IMR-90 (cell line): ENCODE data around the gene CCNYL1. TPM values are rescaled to one million over a fixed set of nuclear protein-coding genes. Genes with fewer than 3 reads are reported as not detected.
A peak's percentile ranks its signal among the peaks of the same experiment; 100 is the strongest.

Experiments
- ATAC-seq: fragments of 200-7000 bp; cut with Tn5 transposase; 2 replicates; pipeline ENCODE4 v1.9.1; 2020; ENCODE audit warnings: low read depth, mild to moderate bottlenecking, moderate library complexity
- BruUV-seq: library from RNA; stranded (reverse); fragments of 400-500 nt; replicated peaks from 2 replicates; lab custom pipeline; 2021; lab: Mats Ljungman, UMichigan
- CTCF ChIA-PET: fragments of 300-600 bp; formaldehyde crosslinking; extraction: SDS; loops from one replicate; lab custom pipeline; 2021; ENCODE audit warnings: antibody characterized with exemption; lab: Yijun Ruan, JAX
- POLR2A ChIA-PET: fragments of 300-600 bp; sonication (Branson Sonifier 250); formaldehyde crosslinking; loops from one replicate; lab custom pipeline; 2022; ENCODE audit warnings: antibody characterized with exemption; ENCODE audit not compliant: unreplicated experiment; lab: Charles Lee
- DNase-seq: peaks from one replicate; pipeline ENCODE4 v3.0.0; 2013
- H2AFZ ChIP-seq: replicated peaks from 2 replicates; pipeline ENCODE3; 2013; ENCODE audit warnings: low read length, mild to moderate bottlenecking; ENCODE audit not compliant: poor library complexity
- H2AK5ac ChIP-seq: 2 replicates; pipeline ENCODE4 v1.6.1; 2013; ENCODE audit warnings: low read depth, low read length, inconsistent platforms
- H2AK9ac ChIP-seq: replicated peaks from 2 replicates; pipeline ENCODE3; 2013; ENCODE audit warnings: mild to moderate bottlenecking, low read depth, low read length, moderate library complexity; ENCODE audit not compliant: poor library complexity
- H2BK120ac ChIP-seq: 2 replicates; pipeline ENCODE4 v1.6.1; 2013; ENCODE audit warnings: low read depth, low read length, inconsistent platforms
- H2BK15ac ChIP-seq: 3 replicates; pipeline ENCODE4 v1.6.1; 2013; ENCODE audit warnings: low read depth, low read length, inconsistent platforms
- H2BK20ac ChIP-seq: 2 replicates; pipeline ENCODE4 v1.6.1; 2013; ENCODE audit warnings: low read depth, mild to moderate bottlenecking, inconsistent platforms, low read length, moderate library complexity
- H2BK5ac ChIP-seq: 2 replicates; pipeline ENCODE4 v1.6.1; 2013; ENCODE audit warnings: mild to moderate bottlenecking, low read depth, low read length, inconsistent platforms; ENCODE audit not compliant: poor library complexity, severe bottlenecking
- H3K14ac ChIP-seq: replicated peaks from 2 replicates; pipeline ENCODE4 v1.6.1; 2013; ENCODE audit warnings: low read depth, low read length, inconsistent platforms
- H3K18ac ChIP-seq: 2 replicates; pipeline ENCODE4 v1.6.1; 2013; ENCODE audit warnings: low read depth, low read length, control low read depth
- H3K23ac ChIP-seq: 2 replicates; pipeline ENCODE4 v1.6.1; 2013; ENCODE audit warnings: low read depth, low read length, inconsistent platforms
- H3K27ac ChIP-seq: 2 replicates; pipeline ENCODE4 v1.5.1; 2013; ENCODE audit warnings: mild to moderate bottlenecking, control low read depth, low read length; ENCODE audit not compliant: insufficient read depth
- H3K27me3 ChIP-seq: 2 replicates; pipeline ENCODE4 v1.6.1; 2013; ENCODE audit warnings: low read length; ENCODE audit not compliant: control insufficient read depth, insufficient read depth
- H3K36me3 ChIP-seq: 2 replicates; pipeline ENCODE4 v1.6.1; 2013; ENCODE audit warnings: low read length, mixed read lengths; ENCODE audit not compliant: control insufficient read depth, insufficient read depth
- H3K4ac ChIP-seq: 2 replicates; pipeline ENCODE4 v1.6.1; 2013; ENCODE audit warnings: low read depth, low read length, inconsistent platforms
- H3K4me1 ChIP-seq: 2 replicates; pipeline ENCODE4 v1.6.1; 2013; ENCODE audit warnings: low read length, mixed read lengths; ENCODE audit not compliant: control insufficient read depth, insufficient read depth
- H3K4me2 ChIP-seq: 2 replicates; pipeline ENCODE4 v1.6.1; 2013; ENCODE audit warnings: low read depth, mild to moderate bottlenecking, control low read depth, low read length, moderate library complexity
- H3K4me3 ChIP-seq: 2 replicates; pipeline ENCODE4 v1.5.1; 2013; ENCODE audit warnings: low read depth, mild to moderate bottlenecking, control low read depth, low read length, moderate library complexity; ENCODE audit not compliant: insufficient read depth
- H3K56ac ChIP-seq: 2 replicates; pipeline ENCODE4 v1.6.1; 2013; ENCODE audit warnings: low read length, inconsistent platforms; ENCODE audit not compliant: insufficient read depth; ENCODE audit errors: extremely low read depth
- H3K79me1 ChIP-seq, 2 experiments: 2 replicates each; pipeline ENCODE4 v1.6.1; 2013; ENCODE audit warnings: low read length in 2 of 2, inconsistent platforms in 1 of 2, low read depth in 1 of 2
- H3K9ac ChIP-seq: 2 replicates; pipeline ENCODE4 v1.6.1; 2013; ENCODE audit warnings: low read depth, low read length, control low read depth
- H3K9me1 ChIP-seq: 2 replicates; pipeline ENCODE4 v1.6.1; 2013; ENCODE audit warnings: low read length, inconsistent platforms; ENCODE audit not compliant: insufficient read depth
- H3K9me3 ChIP-seq: 2 replicates; pipeline ENCODE4 v1.6.1; 2013; ENCODE audit warnings: low read length; ENCODE audit not compliant: control insufficient read depth, insufficient read depth
- H4K20me1 ChIP-seq: 2 replicates; pipeline ENCODE4 v1.6.1; 2013; ENCODE audit warnings: low read length, inconsistent platforms; ENCODE audit not compliant: insufficient read depth
- H4K5ac ChIP-seq: 2 replicates; pipeline ENCODE4 v1.6.1; 2013; ENCODE audit warnings: mild to moderate bottlenecking, low read depth, low read length, control low read depth
- H4K8ac ChIP-seq, 2 experiments: 2 replicates each; pipeline ENCODE4 v1.6.1; 2013; ENCODE audit warnings: low read depth in 2 of 2, low read length in 2 of 2, control low read depth in 1 of 2, inconsistent platforms in 1 of 2
- H4K91ac ChIP-seq: 2 replicates; pipeline ENCODE4 v1.6.1; 2013; ENCODE audit warnings: low read depth, low read length, inconsistent platforms; ENCODE audit not compliant: insufficient read depth
- BHLHE40 ChIP-seq: fragments of 150-350 bp; IDR thresholded peaks from 2 replicates; pipeline ENCODE4 v1.6.1; 2016; ENCODE audit warnings: mild to moderate bottlenecking, low read depth, low read length
- CEBPB ChIP-seq: IDR thresholded peaks from 2 replicates; pipeline ENCODE4 v1.6.1; 2012; ENCODE audit warnings: low read depth, low read length, improper control_type of control experiment
- CHD1 ChIP-seq: IDR thresholded peaks from 2 replicates; pipeline ENCODE4 v1.6.1; 2012; ENCODE audit warnings: low read depth, low read length, improper control_type of control experiment
- CTCF ChIP-seq: conservative IDR thresholded peaks from 2 replicates; pipeline ENCODE4 v1.5.1; 2012; ENCODE audit warnings: mild to moderate bottlenecking, low read depth, low read length, improper control_type of control experiment
- ELK1 ChIP-seq: fragments of 150-350 bp; IDR thresholded peaks from 2 replicates; pipeline ENCODE4 v1.6.1; 2016; ENCODE audit warnings: low read depth, mild to moderate bottlenecking, low read length, moderate library complexity, borderline replicate concordance
- FOS ChIP-seq: fragments of 150-350 bp; IDR thresholded peaks from 2 replicates; pipeline ENCODE4 v1.6.1; 2016; ENCODE audit warnings: low read depth, low read length
- MAFK ChIP-seq: IDR thresholded peaks from 2 replicates; pipeline ENCODE4 v1.6.1; 2012; ENCODE audit warnings: low read depth, low read length, improper control_type of control experiment
- MAZ ChIP-seq: IDR thresholded peaks from 2 replicates; pipeline ENCODE4 v1.6.1; 2012; ENCODE audit warnings: low read depth, mild to moderate bottlenecking, low read length, improper control_type of control experiment, moderate library complexity, borderline replicate concordance
- MXI1 ChIP-seq: IDR thresholded peaks from 2 replicates; pipeline ENCODE4 v1.6.1; 2012; ENCODE audit warnings: low read depth, mild to moderate bottlenecking, low read length, moderate library complexity, borderline replicate concordance
- NFE2L2 ChIP-seq: fragments of 150-350 bp; IDR thresholded peaks from 2 replicates; pipeline ENCODE4 v1.6.1; 2016; ENCODE audit warnings: low read depth, mild to moderate bottlenecking, low read length
- POLR2A ChIP-seq: IDR thresholded peaks from 2 replicates; pipeline ENCODE4 v1.6.1; 2012; ENCODE audit warnings: mild to moderate bottlenecking, low read depth, low read length
- RAD21 ChIP-seq: IDR thresholded peaks from 2 replicates; pipeline ENCODE4 v1.6.1; 2012; ENCODE audit warnings: low read length, improper control_type of control experiment
- RCOR1 ChIP-seq: IDR thresholded peaks from 2 replicates; pipeline ENCODE4 v1.6.1; 2012; ENCODE audit warnings: mild to moderate bottlenecking, low read length, improper control_type of control experiment; ENCODE audit not compliant: insufficient replicate concordance
- RFX5 ChIP-seq: IDR thresholded peaks from 2 replicates; pipeline ENCODE4 v1.8.0; 2012; ENCODE audit warnings: low read depth, mild to moderate bottlenecking, low read length, moderate library complexity
- SMC3 ChIP-seq: fragments of 150-350 bp; IDR thresholded peaks from 2 replicates; pipeline ENCODE4 v1.6.1; 2016; ENCODE audit warnings: low read depth, mild to moderate bottlenecking, antibody characterized with exemption, low read length, moderate library complexity
- USF2 ChIP-seq: fragments of 150-350 bp; IDR thresholded peaks from 2 replicates; pipeline ENCODE4 v1.6.1; 2017; ENCODE audit warnings: mild to moderate bottlenecking, antibody characterized with exemption, low read length, low read depth
- WGBS, 2 experiments: methylation state at CpG; one replicate each; pipeline versions ENCODE4 v1.1.5 to v1.1.7; 2013; ENCODE audit warnings: missing lambda C conversion rate in 2 of 2; ENCODE audit not compliant: insufficient read length in 1 of 2; ENCODE audit errors: extremely low coverage in 2 of 2; 5-methylcytosine and 5-hydroxymethylcytosine counted together
- dilution Hi-C: fragments of 300-500 bp; cut with HindIII; formaldehyde crosslinking; loops from one replicate; pipeline ENCODE4 v1.14.3; 2018; ENCODE audit warnings: low sequenced_read_pairs; ENCODE audit not compliant: unreplicated experiment
- in situ Hi-C: fragments of 300-500 bp; cut with MboI; formaldehyde crosslinking; loops from 3 replicates; pipeline ENCODE4 v1.14.3; 2019; ENCODE audit warnings: low sequenced_read_pairs, inconsistent platforms, mixed read lengths
- intact Hi-C: fragments of 100-400 bp; cut with micrococcal nuclease; formaldehyde crosslinking; loops from 2 replicates; pipeline ENCODE4 v1.10.0; 2022
- polyA plus RNA-seq, 3 experiments: library from polyadenylated mRNA; depleted of rRNA; stranded (reverse); fragments of >200 nt; gene quantifications; 2 replicates each; pipeline ENCODE4 v1.2.3, GENCODE V29; 2012; ENCODE audit warnings: low replicate concordance in 1 of 3
- total RNA-seq: library from RNA; depleted of rRNA; stranded (reverse); fragments of >200 nt; gene quantifications from 2 replicates; pipeline ENCODE4 v1.2.3, GENCODE V29; 2012

The CCNYL1 gene
- total and polyA plus RNA-seq, 2 of the 4 experiments (the other 2 are of a cell fraction) = 5.4 to 7.3 TPM

GRCh38 chr2:207775473-207775872, 64.0 kb downstream of the CCNYL1 start:
- no peak overlapping the region for H3K4me2 ChIP-seq
- H2BK20ac ChIP-seq = no peak overlapping the region
- H3K79me1 ChIP-seq = no peaks in the 10 kb centered on the region
- H3K9me3 ChIP-seq = no peaks in the 10 kb centered on the region
- ChIA-PET POLR2A (no interaction called here), CTCF (interaction anchor here (0.7 to 0.9 kb wide), 2 partner anchors 38 to 265 kb away, joined by 3 read pairs; no protein-coding TSS in a partner anchor)
- no peak for ATAC-seq
- no peak overlapping the region for H2AK9ac ChIP-seq
- no peak overlapping the region for H3K56ac ChIP-seq
- no peak overlapping the region for H2AK5ac ChIP-seq
- BruUV-seq = no TSS peak
- no peak overlapping the region for H3K9ac ChIP-seq
- no peak overlapping the region for H2BK120ac ChIP-seq
- dilution Hi-C loops = no loop called here
- no peak overlapping the region for H3K18ac ChIP-seq
- TF ChIP-seq BHLHE40 (no peak), RFX5 (no peak), RCOR1 (no peak), NFE2L2 (no peak), MAZ (no peak), MXI1 (no peak), CTCF (no peak), CHD1 (no peak), SMC3 (no peak), RAD21 (no peak), ELK1 (no peak), CEBPB (no peak), POLR2A (no peak), MAFK (no peak), USF2 (no peak), FOS (no peak)
- no peak overlapping the region for H3K14ac ChIP-seq
- H2BK5ac ChIP-seq = no peak overlapping the region
- H3K9me1 ChIP-seq = no peaks in the 10 kb centered on the region
- no peak overlapping the region for H4K5ac ChIP-seq
- no peaks in the 10 kb centered on the region; the same call in 1 of the 2 replicates for H3K27me3 ChIP-seq
- in situ Hi-C loops = no loop called here
- no peaks in the 10 kb centered on the region for H4K20me1 ChIP-seq
- no peak overlapping the region for H4K8ac ChIP-seq
- no peak overlapping the region for H3K4me3 ChIP-seq
- H4K91ac ChIP-seq = no peak overlapping the region
- H3K23ac ChIP-seq = no peak overlapping the region
- no peaks in the 10 kb centered on the region for H3K36me3 ChIP-seq
- peak overlapping the region; percentile 3 for H2AFZ ChIP-seq
- no peak overlapping the region for H3K27ac ChIP-seq
- no peak overlapping the region for H2BK15ac ChIP-seq
- H3K4me1 ChIP-seq = no peaks in the 10 kb centered on the region
- H3K4ac ChIP-seq = no peak overlapping the region
- intact Hi-C loops = no loop called here
- WGBS, 2 experiments = no CpG with 5 or more reads among the region's 3 CpGs
- no peak for DNase-seq
